OCI-LY7 (cell line): ENCODE data around the gene RETREG2. TPM values are rescaled to one million over a fixed set of nuclear protein-coding genes. Genes with fewer than 3 reads are reported as not detected.

Experiments
- BruUV-seq: library from RNA; stranded (reverse); fragments of 400-500 nt; replicated peaks from 2 replicates; lab custom pipeline; 2021; lab: Mats Ljungman, UMichigan
- CTCF ChIA-PET: fragments of 300-600 bp; sonication (Branson Sonifier 250); formaldehyde crosslinking; loops from one replicate; lab custom pipeline; 2022; ENCODE audit warnings: antibody characterized with exemption; ENCODE audit not compliant: unreplicated experiment; lab: Charles Lee
- POLR2A ChIA-PET: fragments of 300-600 bp; sonication (Branson Sonifier 250); formaldehyde crosslinking; loops from one replicate; lab custom pipeline; 2022; ENCODE audit warnings: antibody characterized with exemption; lab: Charles Lee
- DNase-seq: peaks from one replicate; pipeline ENCODE4 v3.0.0-alpha.2; 2015; ENCODE audit warnings: low spot score
- H2AFZ ChIP-seq: fragments of 200-600 bp; sonication (generic), shearing (Covaris generic); 2 replicates; pipeline ENCODE4 v1.6.1; 2014; ENCODE audit warnings: mild to moderate bottlenecking, antibody characterized with exemption, low read length, moderate library complexity
- H3K27ac ChIP-seq: fragments of 200-600 bp; sonication (generic); 2 replicates; pipeline ENCODE4 v1.5.1; 2014; ENCODE audit warnings: mixed run types, low read depth, mild to moderate bottlenecking, moderate library complexity, low read length, inconsistent platforms; ENCODE audit not compliant: poor library complexity, severe bottlenecking
- H3K36me3 ChIP-seq: fragments of 200-600 bp; sonication (generic); 2 replicates; pipeline ENCODE4 v1.6.1; 2014; ENCODE audit warnings: mild to moderate bottlenecking, antibody characterized with exemption, low read length, moderate library complexity, mixed read lengths; ENCODE audit not compliant: insufficient read depth
- H3K4me1 ChIP-seq: fragments of 200-600 bp; sonication (generic); 2 replicates; pipeline ENCODE4 v1.5.1; 2014; ENCODE audit warnings: mild to moderate bottlenecking, low read length; ENCODE audit not compliant: insufficient read depth, poor library complexity, severe bottlenecking
- H3K4me2 ChIP-seq: fragments of 200-600 bp; sonication (generic); 2 replicates; pipeline ENCODE4 v1.6.1; 2014; ENCODE audit warnings: mild to moderate bottlenecking, low read length
- H3K4me3 ChIP-seq: fragments of 200-600 bp; sonication (generic); 2 replicates; pipeline ENCODE4 v1.5.1; 2014; ENCODE audit warnings: mild to moderate bottlenecking, low read depth, low read length; ENCODE audit not compliant: poor library complexity, severe bottlenecking
- H3K79me2 ChIP-seq: fragments of 200-600 bp; sonication (generic); 2 replicates; pipeline ENCODE4 v1.6.1; 2016; ENCODE audit warnings: low read depth, mild to moderate bottlenecking, low read length, moderate library complexity, mixed read lengths; ENCODE audit not compliant: insufficient read depth
- H3K9me2 ChIP-seq: fragments of 200-600 bp; sonication (generic); 2 replicates; pipeline ENCODE4 v1.6.1; 2016; ENCODE audit warnings: mild to moderate bottlenecking, low read length, mixed read lengths; ENCODE audit not compliant: insufficient read depth
- H3K9me3 ChIP-seq: fragments of 200-600 bp; sonication (generic); 2 replicates; pipeline ENCODE4 v1.6.1; 2014; ENCODE audit warnings: mild to moderate bottlenecking, mixed run types, low read length, mixed read lengths
- H4K20me1 ChIP-seq: fragments of 200-600 bp; sonication (generic); 2 replicates; pipeline ENCODE4 v1.6.1; 2014; ENCODE audit warnings: mild to moderate bottlenecking, antibody characterized with exemption, low read length, moderate library complexity, mixed read lengths; ENCODE audit not compliant: insufficient read depth
- CTCF ChIP-seq: fragments of 200-600 bp; sonication (generic); conservative IDR thresholded peaks from 2 replicates; pipeline ENCODE4 v1.5.1; 2014; ENCODE audit warnings: mild to moderate bottlenecking, antibody characterized with exemption, low read length, moderate library complexity, mixed read lengths
- EZH2phosphoT487 ChIP-seq: fragments of 200-600 bp; sonication (generic); IDR thresholded peaks from 2 replicates; pipeline ENCODE4 v1.6.1; 2018; ENCODE audit warnings: low read depth, borderline replicate concordance, mild to moderate bottlenecking, mixed run types, antibody characterized with exemption, low read length, moderate library complexity, mixed read lengths
- intact Hi-C: fragments of 100-400 bp; cut with micrococcal nuclease; formaldehyde crosslinking; loops from one replicate; pipeline ENCODE4 v1.10.0; 2022; ENCODE audit not compliant: unreplicated experiment
- total RNA-seq, 2 experiments: library from RNA; depleted of rRNA in 1 of 2; stranded (reverse); fragments of >200 nt in 1 of 2; shearing (Covaris generic) in 1 of 2; gene quantifications; 2 replicates each; pipeline ENCODE4 v1.2.3, GENCODE V29; 2014 to 2022

The RETREG2 gene
- total RNA-seq, 2 experiments from 2014 or later = 59.1 to 74.6 TPM

- H3K9me2 ChIP-seq = no peaks in the 10 kb centered on the region
- H3K27ac ChIP-seq = no peak overlapping the region
- no peak overlapping the region for H3K4me2 ChIP-seq
- peaks cover 49% of the 10 kb centered on the region for H3K36me3 ChIP-seq
- no peak for TF ChIP-seq EZH2phosphoT487
- no peak for TF ChIP-seq CTCF
- peaks cover 10% of the 10 kb centered on the region for H3K4me1 ChIP-seq
- no TSS peak for BruUV-seq
- H2AFZ ChIP-seq = no peak overlapping the region
- H4K20me1 ChIP-seq = 0 out of 2 replicates have a peak, but pooled peaks cover 5% of the 10 kb centered on the region
- H3K9me3 ChIP-seq = no peaks in the 10 kb centered on the region
- no peak for DNase-seq
- ChIA-PET CTCF (interaction anchor here (1.3 kb wide), 1 partner anchor 71 kb away, joined by 3 read pairs; the partner anchor contains the start of genes GLB1L and STK16), POLR2A (interaction anchor here (1.1 kb wide), 1 partner anchor 32 kb away, joined by 4 read pairs; the partner anchor contains the start of gene ZFAND2B)
- H3K79me2 ChIP-seq = peaks cover 15% of the 10 kb centered on the region; the same call in 1 of the 2 replicates
- intact Hi-C loops = no loop called here
- no peak overlapping the region for H3K4me3 ChIP-seq
Observed at GRCh38 chr2:219174146-219174545, 3.9 kb upstream of the RETREG2 start.

- CTCF ChIA-PET = interaction anchor here (0.6 to 1.3 kb wide), 3 partner anchors 71 to 818 kb away, joined by 3 to 5 read pairs (median 3); partner anchors contain the start of genes CATIP, GLB1L and STK16
- Histone ChIP-seq H3K79me2 (peaks cover 21% of the 10 kb centered on the region; the same call in 1 of the 2 replicates), H4K20me1 (0 out of 2 replicates have a peak, but pooled peaks cover 10% of the 10 kb centered on the region), H3K36me3 (peaks cover 54% of the 10 kb centered on the region), H3K4me3 (no peak overlapping the region), H3K4me2 (no peak overlapping the region), H3K4me1 (peaks cover 17% of the 10 kb centered on the region), H3K9me2 (no peaks in the 10 kb centered on the region), H2AFZ (no peak overlapping the region), H3K9me3 (no peaks in the 10 kb centered on the region), H3K27ac (no peak overlapping the region)
- no TSS peak for BruUV-seq
- DNase-seq = no peak
- TF ChIP-seq CTCF (no peak), EZH2phosphoT487 (no peak)
- intact Hi-C loops = loop anchor here (5.0 kb wide), 2 partner anchors 212 to 368 kb away; partner anchors contain the start of genes CHPF, DNPEP and TMEM198
- POLR2A ChIA-PET = interaction anchor here (3.3 kb wide), 1 partner anchor 32 kb away, joined by 23 read pairs; the partner anchor contains the start of gene ZFAND2B
Observed at GRCh38 chr2:219174801-219175200, 3.3 kb upstream of the RETREG2 start.

- Histone ChIP-seq H3K9me2 (no peaks in the 10 kb centered on the region), H3K9me3 (no peaks in the 10 kb centered on the region), H3K4me2 (peak overlapping the region; percentile 92), H3K27ac (peak overlapping the region; percentile 92), H3K36me3 (peaks cover 60% of the 10 kb centered on the region), H2AFZ (no peak overlapping the region), H3K4me1 (peaks cover 18% of the 10 kb centered on the region), H3K4me3 (peak overlapping the region; percentile 88), H4K20me1 (0 out of 2 replicates have a peak, but pooled peaks cover 10% of the 10 kb centered on the region), H3K79me2 (peaks cover 26% of the 10 kb centered on the region; the same call in 1 of the 2 replicates)
- BruUV-seq = no TSS peak
- ChIA-PET POLR2A (interaction anchor here (0.5 to 3.3 kb wide), 9 partner anchors 9 to 288 kb away, joined by 3 to 23 read pairs (median 5); partner anchors contain the start of genes ANKZF1 and ZFAND2B), CTCF (interaction anchor here (0.6 to 1.3 kb wide), 2 partner anchors 70 to 819 kb away, joined by 3 to 5 read pairs; partner anchors contain the start of genes CATIP, GLB1L and STK16)
- intact Hi-C loops = loop anchor here (5.0 kb wide), 2 partner anchors 212 to 367 kb away; partner anchors contain the start of genes CHPF, DNPEP and TMEM198
- DNase-seq = no peak
- TF ChIP-seq EZH2phosphoT487 (no peak), CTCF (no peak)
Observed at GRCh38 chr2:219175486-219175885, 2.6 kb upstream of the RETREG2 start.
